ENCODE results near the gene LGALS7. TPM values are rescaled to one million over a fixed set of nuclear protein-coding genes. Genes with fewer than 3 reads are reported as not detected.

The LGALS7 gene
- total and polyA plus RNA-seq, 10 of the 15 experiments (the other 5 are each of a cell fraction or from before 2014, with no cell fraction given): 0.19 TPM; not detected in 9

GRCh38 chr19:38722947-38723605 is 50.2 kb downstream of the LGALS7 start:
- ATAC-seq (no peak), DNase-seq (ENCODE audit: low read depth, low spot score) (no peak), FAIRE-seq (no peak)
- Histone ChIP-seq H3K79me2 (ENCODE audit: control insufficient read depth, insufficient read depth, low read length) (no peaks in the 10 kb centered on the region), H3K4me2 (ENCODE audit: control insufficient read depth, insufficient read depth) (no peak overlapping the region), H3K27ac (ENCODE audit: control insufficient read depth, insufficient read depth) (no peak overlapping the region), H3K4me3 (no peak overlapping the region), H3K27me3 (replicated peaks in 1 of 2; ENCODE audit: control insufficient read depth in 2 of 2, insufficient read depth in 2 of 2, low read length in 1 of 2) (no peaks in the 10 kb centered on the region), H3K9ac (ENCODE audit: control insufficient read depth, insufficient read depth, low read length) (no peak overlapping the region), H3K36me3 (ENCODE audit: control insufficient read depth in 2 of 2, insufficient read depth in 2 of 2, low read length in 1 of 2) (peaks cover 21 to 47% of the 10 kb centered on the region in 2 experiments), H3K9me3 (replicated peaks; ENCODE audit: control insufficient read depth, insufficient read depth, low read length) (no peaks in the 10 kb centered on the region), H3K4me1 (ENCODE audit: control insufficient read depth, insufficient read depth, low read length) (no peaks in the 10 kb centered on the region), H2AFZ (ENCODE audit: control insufficient read depth, low read depth, low read length) (no peak overlapping the region), H4K20me1 (ENCODE audit: control insufficient read depth, insufficient read depth) (no peaks in the 10 kb centered on the region)
- ChIA-PET RAD21 (ENCODE audit: unreplicated experiment) (no interaction called here), POLR2A (no interaction called here), SMC1A (ENCODE audit: uncharacterized antibody, unreplicated experiment) (interaction anchor here (0.6 kb wide), 1 partner anchor 207 kb away, joined by 3 read pairs; the partner anchor contains the start of genes MRPS12 and SARS2), CTCF (interaction anchor here (1.1 to 1.8 kb wide), 2 partner anchors 179 to 207 kb away, joined by 3 to 7 read pairs; partner anchors contain the start of genes MRPS12 and SARS2)
- 89% methylated on average over 10 of the region's 10 CpGs for WGBS (ENCODE audit: insufficient coverage, insufficient replicate concordance, low lambda C conversion rate, missing lambda C conversion rate)
- in situ Hi-C loops (cut with MboI) (no loop called here), intact Hi-C loops (cut with micrococcal nuclease; ENCODE audit: unreplicated experiment) (no loop called here)
- no TSS peak for BruUV-seq (replicated peaks)
- TF ChIP-seq JUNB (IDR thresholded peaks at IDR 0.05): no peak
- TF ChIP-seq NFYA (IDR thresholded peaks at IDR 0.05; ENCODE audit: borderline replicate concordance, low read depth, low read length): no peak
- no peak for TF ChIP-seq NKRF (conservative IDR thresholded peaks at IDR 0.05)
- TF ChIP-seq PKNOX1 (IDR thresholded peaks at IDR 0.05): no peak
- no peak for TF ChIP-seq ZBTB33 (IDR thresholded peaks at IDR 0.05)
- no peak for TF ChIP-seq TAF1 (IDR thresholded peaks at IDR 0.05; ENCODE audit: borderline replicate concordance, low read depth, low read length)
- no peak for TF ChIP-seq ZNF384 (IDR thresholded peaks at IDR 0.05; ENCODE audit: borderline replicate concordance, low read depth, low read length)
- no peak for TF ChIP-seq POLR2A (IDR thresholded peaks at IDR 0.05; ENCODE audit: low read depth, low read length)
- TF ChIP-seq MEF2A (IDR thresholded peaks at IDR 0.05; ENCODE audit: insufficient read depth, low read depth, low read length): no peak
- TF ChIP-seq RUNX3 (IDR thresholded peaks at IDR 0.05; ENCODE audit: low read length): no peak
- no peak for TF ChIP-seq BCL3 (IDR thresholded peaks at IDR 0.05; ENCODE audit: borderline replicate concordance, insufficient read depth, low read depth, low read length, poor library complexity, severe bottlenecking)
- TF ChIP-seq ZNF622 (IDR thresholded peaks at IDR 0.05): no peak
- no peak for TF ChIP-seq NFXL1 (IDR thresholded peaks at IDR 0.05; ENCODE audit: borderline replicate concordance)
